K562 (cell line): ENCODE results near the gene GXYLT2. TPM values are rescaled to one million over a fixed set of nuclear protein-coding genes. Genes with fewer than 3 reads are reported as not detected.

Experiments used
- ATAC-seq: fragments of 200-7000 bp; cut with Tn5 transposase; 3 replicates; pipeline ENCODE4 v1.9.1; 2020; ENCODE audit warnings: moderate library complexity
- BruUV-seq: library from RNA; stranded (reverse); fragments of 400-500 nt; replicated peaks from 2 replicates; lab custom pipeline; 2021; lab: Mats Ljungman, UMichigan
- CTCF ChIA-PET: fragments of 300-600 bp; formaldehyde crosslinking; extraction: SDS; loops from one replicate; lab custom pipeline; 2021; ENCODE audit warnings: low intra/inter-chr PET ratio; lab: Yijun Ruan, JAX
- POLR2A ChIA-PET: fragments of 300-600, 350-650 bp; sonication (Branson Sonifier 250); formaldehyde crosslinking; extraction: SDS; loops from one replicate; lab custom pipeline; 2021; ENCODE audit warnings: antibody characterized with exemption, inconsistent platforms; lab: Yijun Ruan, JAX
- DNase-seq, 4 experiments: peaks; one replicate each; pipeline versions ENCODE4 v3.0.0 to v3.0.0-alpha.2; 2011 to 2018; ENCODE audit warnings: low spot score in 3 of 4, mixed read lengths in 3 of 4; ENCODE audit errors: extremely low read depth in 1 of 4
- FAIRE-seq: peaks from 2 replicates; lab custom pipeline; 2011; peaks lifted over from hg19 to GRCh38; lab: Jason Lieb, UNC
- H2AFZ ChIP-seq: 2 replicates; pipeline ENCODE4 v1.6.0; 2011; ENCODE audit warnings: low read depth, low read length, control low read depth, inconsistent platforms
- H3K27ac ChIP-seq: fragments of 200-600 bp; 3 replicates; pipeline ENCODE4 v1.8.0; 2011; ENCODE audit warnings: low read depth, mild to moderate bottlenecking, control low read depth, inconsistent platforms, low read length, moderate library complexity, mixed read lengths; ENCODE audit errors: extremely low read depth
- H3K27me3 ChIP-seq, 2 experiments: fragments of 300-600 bp in 1 of 2; 2 replicates in 1 of 2; 3 replicates in 1 of 2; pipeline versions ENCODE4 v1.6.0 to v1.8.0; 2011; ENCODE audit warnings: inconsistent platforms in 2 of 2, low read length in 2 of 2, mild to moderate bottlenecking in 1 of 2, mixed read lengths in 1 of 2, moderate library complexity in 1 of 2; ENCODE audit not compliant: control insufficient read depth in 2 of 2, insufficient read depth in 2 of 2
- H3K36me3 ChIP-seq: fragments of 300-600 bp; 3 replicates; pipeline ENCODE4 v1.8.0; 2011; ENCODE audit warnings: mild to moderate bottlenecking, low read length, inconsistent platforms; ENCODE audit not compliant: control insufficient read depth, insufficient read depth
- H3K4me1 ChIP-seq, 2 experiments: fragments of 200-600 bp in 1 of 2; replicated peaks in 1 of 2; 2 replicates in 1 of 2; 3 replicates in 1 of 2; pipeline versions ENCODE4 v1.5.1 to v1.8.0; 2011; ENCODE audit warnings: inconsistent platforms in 2 of 2, low read length in 2 of 2, mild to moderate bottlenecking in 1 of 2, mixed read lengths in 1 of 2, moderate library complexity in 1 of 2; ENCODE audit not compliant: control insufficient read depth in 2 of 2, insufficient read depth in 2 of 2
- H3K4me2 ChIP-seq: 2 replicates; pipeline ENCODE4 v1.6.1; 2011; ENCODE audit warnings: low read length, control low read depth, inconsistent platforms, mixed read lengths; ENCODE audit not compliant: insufficient read depth
- H3K4me3 ChIP-seq: fragments of 200-600 bp; sonication (generic), shearing (Covaris generic); 2 replicates; pipeline ENCODE4 v1.5.1; 2016; ENCODE audit warnings: control low read depth, inconsistent platforms
- H3K79me2 ChIP-seq: fragments of 200-600 bp; 3 replicates; pipeline ENCODE4 v1.8.0; 2011; ENCODE audit warnings: low read length, inconsistent platforms; ENCODE audit not compliant: control insufficient read depth, insufficient read depth
- H3K9ac ChIP-seq, 2 experiments: 2 replicates each; pipeline versions ENCODE4 v1.6.0 to v1.6.1; 2011; ENCODE audit warnings: low read depth in 2 of 2, low read length in 2 of 2, control low read depth in 1 of 2, inconsistent platforms in 1 of 2, mild to moderate bottlenecking in 1 of 2, mixed read lengths in 1 of 2; ENCODE audit not compliant: insufficient read depth in 1 of 2
- H3K9me1 ChIP-seq: one replicate; pipeline ENCODE4 v1.6.0; 2011; ENCODE audit warnings: inconsistent platforms, mild to moderate bottlenecking, low read length, moderate library complexity; ENCODE audit not compliant: control insufficient read depth, insufficient read depth
- H3K9me3 ChIP-seq: replicated peaks from 2 replicates; pipeline ENCODE4 v1.5.1; 2011; ENCODE audit warnings: low read depth, low read length, inconsistent platforms; ENCODE audit not compliant: control insufficient read depth, insufficient read depth
- H4K20me1 ChIP-seq: replicated peaks from 2 replicates; pipeline ENCODE4 v1.6.1; 2011; ENCODE audit warnings: low read length, inconsistent platforms, mixed read lengths; ENCODE audit not compliant: control insufficient read depth, insufficient read depth
- ATF3 ChIP-seq, 2 experiments: fragments of 450-650 bp in 1 of 2; sonication (generic) in 1 of 2; formaldehyde crosslinking in 1 of 2; IDR thresholded peaks in 1 of 2; conservative IDR thresholded peaks in 1 of 2; 2 replicates each; pipeline versions ENCODE4 v1.6.1 to v1.8.1; 2016 to 2023; ENCODE audit warnings: mild to moderate bottlenecking in 2 of 2, moderate library complexity in 2 of 2, inconsistent platforms in 1 of 2, missing genetic modification reagents in 1 of 2
- CSDE1 ChIP-seq, 2 experiments: fragments of 450-650 bp; IDR thresholded peaks; 2 replicates each; pipeline ENCODE4 v1.6.1; 2016; ENCODE audit warnings: mild to moderate bottlenecking in 1 of 2
- FOSL1 ChIP-seq: fragments of 200-800 bp; sonication (Bioruptor generic); conservative IDR thresholded peaks from 2 replicates; pipeline ENCODE4 v1.6.1; 2016; ENCODE audit warnings: missing genetic modification characterization, missing compliant biosample characterization
- FOXP4 ChIP-seq: sonication (generic); formaldehyde crosslinking; IDR thresholded peaks from 2 replicates; pipeline ENCODE4 v1.8.0; 2022; ENCODE audit warnings: mild to moderate bottlenecking, missing genetic modification reagents, borderline replicate concordance
- KDM1A ChIP-seq, 2 experiments: fragments of 450-650 bp; IDR thresholded peaks; 2 replicates each; pipeline ENCODE4 v1.6.1; 2016; ENCODE audit warnings: mild to moderate bottlenecking in 2 of 2
- ZNF512 ChIP-seq: IDR thresholded peaks from 2 replicates; pipeline ENCODE4 v1.6.1; 2016; ENCODE audit warnings: missing genetic modification characterization, missing compliant biosample characterization
- WGBS: fragments of 100-300 bp; shearing (Covaris generic); methylation state at CpG from one replicate; pipeline ENCODE4 v1.1.6; 2016; ENCODE audit warnings: low coverage, mixed read lengths; ENCODE audit not compliant: insufficient coverage; ENCODE audit errors: missing lambda C conversion rate; 5-methylcytosine and 5-hydroxymethylcytosine counted together
- in situ Hi-C: fragments of 300-500 bp; cut with MboI; formaldehyde crosslinking; loops from 4 replicates; pipeline ENCODE4 v1.15.0; 2018; ENCODE audit warnings: inconsistent platforms, mixed read lengths
- intact Hi-C: fragments of 100-400 bp; cut with micrococcal nuclease; formaldehyde crosslinking; loops from 2 replicates; pipeline ENCODE4 v1.14.2; 2022
- polyA plus RNA-seq, 8 experiments: library from polyadenylated mRNA; depleted of rRNA in 4 of 8; stranded (reverse) in 5 of 8; unstranded in 3 of 8; fragments of >200 nt; fragmentation: Nextera tagmentation in 2 of 8; fragmentation: Illumina TruSeq in 1 of 8; extraction: Ambion mirVana in 2 of 8; extraction: Trizol in 1 of 8; gene quantifications; 2 replicates each; pipeline versions ENCODE4 v1.2.1 to v1.2.3, GENCODE V29; 2011 to 2014; ENCODE audit warnings: inconsistent platforms in 1 of 8, missing spikeins in 1 of 8
- total RNA-seq, 7 experiments: library from RNA; depleted of rRNA in 6 of 7; stranded (reverse); fragments of >200 nt in 6 of 7; fragmentation: Illumina TruSeq in 2 of 7; extraction: Trizol in 2 of 7; gene quantifications; 2 replicates each; pipeline versions ENCODE4 v1.2.1 to v1.2.3, GENCODE V29; 2011 to 2021; ENCODE audit warnings: low replicate concordance in 1 of 7

The GXYLT2 gene
- total and polyA plus RNA-seq, 9 of the 15 experiments (the other 6 are each of a cell fraction or from before 2014, with no cell fraction given) = 0.71 to 6.0 (median 3.3) TPM

GRCh38 chr3:72844436-72844993 is 43.3 kb upstream of the GXYLT2 start:
- Histone ChIP-seq H3K9me3 (no peaks in the 10 kb centered on the region), H3K27me3 (no peaks in the 10 kb centered on the region), H3K4me3 (no peak overlapping the region), H3K27ac (no peak overlapping the region), H2AFZ (no peak overlapping the region), H3K9me1 (no peaks in the 10 kb centered on the region), H3K79me2 (peaks cover 34% of the 10 kb centered on the region), H4K20me1 (peaks cover 5% of the 10 kb centered on the region; the same call in 1 of the 2 replicates), H3K36me3 (peaks cover 27% of the 10 kb centered on the region; the same call in 2 of the 3 replicates), H3K4me2 (no peak overlapping the region), H3K9ac (no peak overlapping the region), H3K4me1 (peaks cover 6 to 13% of the 10 kb centered on the region in 2 experiments; a peak in 4 of 5 replicates)
- TF ChIP-seq ATF3 (IDR thresholded peaks at IDR 0.05) (peak; percentile 54), ATF3 (CRISPR knock-in tag; conservative IDR thresholded peaks at IDR 0.05) (no peak), FOSL1 (peak; percentile 54), FOXP4 (CRISPR knock-in tag) (no peak), KDM1A (IDR thresholded peaks at IDR 0.05) (0 out of 4 replicates have a peak, but pooled peaks have one; percentile 12 to 33), ZNF512 (tag) (no peak), CSDE1 (IDR thresholded peaks at IDR 0.05) (no peak)
- DNase-seq (no peak), ATAC-seq (no peak), FAIRE-seq (no peak)
- no TSS peak for BruUV-seq
- in situ Hi-C loops = no loop called here
- POLR2A ChIA-PET = no interaction called here
- WGBS = 100% methylated on average over 1 of the region's 1 CpG
- intact Hi-C loops = loop anchor here (10.0 kb wide), 1 partner anchor 230 kb away; no protein-coding TSS in a partner anchor
- CTCF ChIA-PET = no interaction called here
